ENCODE data around the gene KMT2E.
"Not testable (repeated sequence)": the region's sequence is repeated elsewhere in the genome, so short reads cannot be mapped to it uniquely, and the experiment has no call there.

The KMT2E gene

DNA sequence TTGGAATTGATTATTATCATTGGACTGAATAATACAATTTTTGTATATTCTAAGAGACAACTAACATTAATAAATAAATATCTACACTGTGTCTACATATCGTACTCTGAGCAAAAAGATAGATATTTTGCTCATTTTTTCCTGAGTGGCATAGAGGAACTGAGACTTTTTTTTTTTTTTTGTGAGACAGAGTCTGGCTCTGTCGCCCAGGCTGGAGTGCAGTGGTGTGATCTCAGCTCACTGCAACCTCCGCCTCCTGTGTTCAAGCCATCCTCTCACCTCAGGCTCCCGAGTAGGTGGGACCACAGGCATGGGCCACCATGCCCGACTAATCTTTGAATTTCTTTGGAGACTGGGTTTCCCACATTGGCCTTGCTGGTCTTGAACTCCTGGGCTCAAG is 14.0 kb downstream of the KMT2E start:
- TF ChIP-seq, protein P1, sequence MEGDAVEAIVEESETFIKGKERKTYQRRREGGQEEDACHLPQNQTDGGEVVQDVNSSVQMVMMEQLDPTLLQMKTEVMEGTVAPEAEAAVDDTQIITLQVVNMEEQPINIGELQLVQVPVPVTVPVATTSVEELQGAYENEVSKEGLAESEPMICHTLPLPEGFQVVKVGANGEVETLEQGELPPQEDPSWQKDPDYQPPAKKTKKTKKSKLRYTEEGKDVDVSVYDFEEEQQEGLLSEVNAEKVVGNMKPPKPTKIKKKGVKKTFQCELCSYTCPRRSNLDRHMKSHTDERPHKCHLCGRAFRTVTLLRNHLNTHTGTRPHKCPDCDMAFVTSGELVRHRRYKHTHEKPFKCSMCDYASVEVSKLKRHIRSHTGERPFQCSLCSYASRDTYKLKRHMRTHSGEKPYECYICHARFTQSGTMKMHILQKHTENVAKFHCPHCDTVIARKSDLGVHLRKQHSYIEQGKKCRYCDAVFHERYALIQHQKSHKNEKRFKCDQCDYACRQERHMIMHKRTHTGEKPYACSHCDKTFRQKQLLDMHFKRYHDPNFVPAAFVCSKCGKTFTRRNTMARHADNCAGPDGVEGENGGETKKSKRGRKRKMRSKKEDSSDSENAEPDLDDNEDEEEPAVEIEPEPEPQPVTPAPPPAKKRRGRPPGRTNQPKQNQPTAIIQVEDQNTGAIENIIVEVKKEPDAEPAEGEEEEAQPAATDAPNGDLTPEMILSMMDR (IDR thresholded peaks at IDR 0.05; ENCODE audit: insufficient read depth, low read depth, low read length, missing control alignments) = no peak
- DNase-seq (ENCODE audit: low read depth) = peak; percentile 17
- no peak overlapping the region for H3K4me3 ChIP-seq (ENCODE audit: low read depth, low read length)

DNA sequence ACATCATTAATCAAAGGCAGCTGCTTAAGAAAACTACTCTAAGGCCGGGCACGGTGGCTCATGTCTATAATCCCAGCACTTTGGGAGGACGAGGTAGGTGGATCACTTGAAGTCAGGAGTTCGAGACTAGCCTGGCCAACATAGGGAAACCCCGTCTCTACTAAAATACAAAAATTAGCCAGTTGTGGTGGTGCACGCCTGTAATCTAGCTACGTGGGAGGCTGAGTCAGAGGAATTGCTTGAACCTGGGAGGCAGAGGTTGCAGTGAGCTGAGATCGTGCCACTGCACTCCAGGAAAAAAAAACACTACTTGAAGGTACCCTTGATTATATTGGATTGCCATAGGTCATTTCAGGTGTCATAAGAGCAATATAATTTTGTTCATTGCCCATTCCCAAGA is 14.9 kb downstream of the KMT2E start:
- not testable (repeated sequence) for H3K4me3 ChIP-seq (ENCODE audit: low read depth, low read length); DNase-seq (ENCODE audit: low read depth)

DNA sequence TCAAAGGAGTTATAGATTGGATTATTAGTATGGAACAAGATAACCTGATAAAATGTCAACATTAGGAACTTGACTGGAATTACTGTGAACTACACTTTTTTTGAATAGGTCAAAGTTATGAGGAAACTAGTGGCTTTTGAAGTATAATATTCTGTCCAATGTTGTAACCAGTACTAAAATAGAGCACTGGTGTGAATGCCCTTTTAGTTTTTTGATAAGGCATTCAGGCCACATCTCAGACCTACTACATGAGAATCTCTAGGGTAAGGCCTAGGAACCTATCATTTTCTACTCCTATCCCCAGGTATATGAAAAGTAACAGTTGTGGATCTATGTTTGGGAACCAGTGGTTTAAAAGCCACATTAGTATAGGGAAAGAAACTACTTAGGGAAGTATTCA is 16.4 kb downstream of the KMT2E start:
- TF ChIP-seq, protein P1 (IDR thresholded peaks at IDR 0.05; ENCODE audit: insufficient read depth, low read depth, low read length, missing control alignments) = no peak
- no peak for DNase-seq (ENCODE audit: low read depth)
- H3K4me3 ChIP-seq (ENCODE audit: low read depth, low read length) = no peak overlapping the region

DNA sequence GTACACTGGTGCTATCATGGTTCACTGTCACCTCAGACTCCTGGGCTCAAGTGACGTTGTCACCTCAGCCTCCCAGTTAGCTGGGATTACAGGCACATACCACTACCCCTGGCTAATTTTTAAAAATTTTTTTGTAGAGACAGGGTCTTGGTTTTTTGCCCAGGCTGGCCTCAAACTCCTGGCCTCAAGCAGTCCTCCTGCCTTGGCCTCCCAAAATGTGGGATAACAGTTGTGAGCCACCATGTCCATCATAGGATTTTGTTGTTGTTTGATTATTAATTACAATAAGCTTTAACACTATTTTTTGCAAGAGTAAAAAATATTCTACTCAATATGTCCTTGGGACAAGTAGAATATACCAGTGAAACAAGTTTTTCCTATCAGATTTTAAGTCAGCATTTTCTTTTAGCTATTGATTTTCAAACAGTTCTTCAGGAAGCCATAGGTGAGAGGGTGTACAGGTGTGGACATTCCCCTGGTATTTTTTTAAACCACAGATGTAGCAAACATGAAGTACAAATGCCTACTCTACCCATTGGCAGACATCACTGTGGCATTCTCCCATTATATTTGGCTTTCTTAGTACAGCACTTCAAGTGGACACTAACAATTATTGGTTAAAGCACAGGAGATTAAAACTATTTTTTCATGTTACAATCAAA is 18.7 kb downstream of the KMT2E start:
- TF ChIP-seq, protein P1 (IDR thresholded peaks at IDR 0.05; ENCODE audit: insufficient read depth, low read depth, low read length, missing control alignments) = no peak
- DNase-seq (ENCODE audit: low read depth) = no peak
- no peak overlapping the region for H3K4me3 ChIP-seq (ENCODE audit: low read depth, low read length)

DNA sequence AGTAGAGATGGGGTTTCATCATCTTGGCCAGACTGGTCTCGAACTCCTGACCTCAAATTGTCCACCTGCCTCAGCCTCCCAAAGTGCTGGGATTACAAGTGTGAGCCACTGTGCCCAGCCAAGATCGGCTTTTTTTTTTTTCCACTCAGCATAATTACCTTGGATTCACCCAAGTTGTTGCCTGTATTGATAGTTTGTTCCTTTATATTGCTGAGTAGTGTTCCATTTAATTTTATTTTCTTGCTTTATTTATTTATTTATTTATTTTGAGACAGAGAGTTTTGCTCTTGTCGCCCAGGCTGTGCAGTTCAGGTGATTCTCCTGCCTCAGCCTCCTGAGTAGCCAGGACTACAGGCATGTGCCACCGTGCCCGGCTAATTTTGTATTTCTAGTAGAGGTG is 21.3 kb downstream of the KMT2E start:
- DNase-seq (ENCODE audit: low read depth) = no peak
- TF ChIP-seq, protein P1 (IDR thresholded peaks at IDR 0.05; ENCODE audit: insufficient read depth, low read depth, low read length, missing control alignments) = no peak
- no peak overlapping the region for H3K4me3 ChIP-seq (ENCODE audit: low read depth, low read length)

DNA sequence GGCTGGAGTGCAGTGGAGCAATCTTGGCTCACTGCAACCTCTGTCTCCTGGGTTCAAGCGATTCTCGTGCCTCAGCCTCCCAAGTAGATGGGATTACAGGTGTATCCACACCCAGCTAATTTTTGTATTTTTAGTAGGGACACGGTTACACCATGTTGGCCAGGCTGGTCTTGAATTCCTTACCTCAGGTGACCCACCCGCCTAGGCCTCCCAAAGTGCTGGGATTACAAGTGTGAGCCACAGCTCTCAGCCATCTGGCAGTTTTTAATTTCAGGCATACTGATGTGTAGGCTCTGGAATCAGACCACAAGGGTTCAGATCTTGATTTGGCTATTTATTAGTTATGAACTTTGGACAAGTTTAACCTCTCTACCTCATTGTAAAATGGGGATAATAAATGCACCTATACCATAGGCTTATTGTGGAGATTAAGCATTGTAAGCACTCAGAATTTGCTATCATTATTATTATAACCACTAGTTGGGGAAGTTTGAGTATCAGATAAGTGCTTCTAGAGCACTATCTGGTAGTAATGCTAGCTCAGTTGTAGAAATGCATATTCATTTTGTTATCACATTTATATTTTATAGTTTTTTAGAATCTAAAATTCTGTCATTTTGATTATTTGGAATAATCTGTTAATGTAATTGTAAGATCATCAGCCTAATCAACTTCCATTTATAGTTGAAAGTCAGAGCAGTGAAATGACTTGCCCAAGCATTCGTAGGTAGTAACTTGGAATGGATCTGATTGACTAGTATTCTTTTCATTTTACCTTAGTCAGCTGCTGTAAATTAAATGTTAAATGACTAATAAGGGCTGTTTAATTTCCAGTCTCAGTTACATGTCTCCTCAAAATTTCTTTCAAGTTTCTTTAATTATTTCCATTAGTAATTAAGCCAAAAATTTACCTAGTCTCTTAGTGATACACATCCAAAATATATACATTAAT is 22.5 kb downstream of the KMT2E start:
- DNase-seq (ENCODE audit: low read depth) = no peak
- TF ChIP-seq, protein P1 (IDR thresholded peaks at IDR 0.05; ENCODE audit: insufficient read depth, low read depth, low read length, missing control alignments) = no peak
- no peak overlapping the region for H3K4me3 ChIP-seq (ENCODE audit: low read depth, low read length)

DNA sequence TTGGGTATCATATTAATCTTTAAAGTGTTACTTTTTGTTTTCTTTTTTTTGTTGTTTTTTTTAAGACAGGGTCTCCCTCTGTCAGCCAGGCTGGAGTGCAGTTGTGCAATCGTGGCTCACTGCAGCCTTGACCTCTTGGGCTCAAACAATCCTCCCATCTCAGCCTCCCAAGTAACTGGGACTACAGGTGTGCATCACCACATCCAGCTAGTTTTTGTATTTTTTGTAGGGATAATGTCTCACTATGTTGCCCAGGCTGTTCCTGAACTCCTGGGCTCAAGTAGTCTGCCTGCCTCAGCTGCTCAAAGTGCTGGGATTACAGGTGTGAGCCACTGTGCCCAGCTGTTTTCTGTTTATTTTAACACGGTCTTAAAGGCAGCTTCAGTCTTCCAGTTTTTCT is 23.3 kb downstream of the KMT2E start:
- TF ChIP-seq, protein P1 (IDR thresholded peaks at IDR 0.05; ENCODE audit: insufficient read depth, low read depth, low read length, missing control alignments) = no peak
- no peak overlapping the region for H3K4me3 ChIP-seq (ENCODE audit: low read depth, low read length)
- DNase-seq (ENCODE audit: low read depth) = no peak
